ENCODE data around the gene FRRS1L.

FRRS1L gene

GRCh38 chr9:109166771-109167601 lies at the start of gene FRRS1L:
Gene FRRS1L, minus strand, starts transcription at chr9:109167249. Its CDS starts 111 bp downstream, at chr9:109167138.
- Histone ChIP-seq H2AFZ (ENCODE audit: low read length) (no peak within 1 kb of the TSS), H3K4me3 (ENCODE audit: low read depth, low read length, poor library complexity, severe bottlenecking) (no peak within 1 kb of the TSS), H3K79me2 (ENCODE audit: insufficient read depth, low read length) (no peaks in the 10 kb centered on the region), H3K27ac (ENCODE audit: low read depth, low read length, poor library complexity, severe bottlenecking) (no peak within 1 kb of the TSS), H3F3A (ENCODE audit: insufficient read depth, low read length) (no peaks in the 10 kb centered on the region), H4K20me1 (ENCODE audit: insufficient read depth, low read length) (no peaks in the 10 kb centered on the region), H3K27me3 (ENCODE audit: insufficient read depth, low read length) (peaks cover 4% of the 10 kb centered on the region; the same call in 1 of the 2 replicates), H3K9me2 (ENCODE audit: low read depth, low read length) (no peaks in the 10 kb centered on the region), H3K4me2 (ENCODE audit: low read length) (no peak within 1 kb of the TSS), H3K9me3 (ENCODE audit: low read length) (no peaks in the 10 kb centered on the region), H3K36me3 (ENCODE audit: insufficient read depth, low read length) (no peaks in the 10 kb centered on the region), H3K9ac (ENCODE audit: low read length) (no peak within 1 kb of the TSS), H3K4me1 (ENCODE audit: insufficient read depth, low read length, severe bottlenecking) (no peaks in the 10 kb centered on the region)
- no peak for TF ChIP-seq EZH2 (IDR thresholded peaks at IDR 0.05; ENCODE audit: borderline replicate concordance, low read length)
- no peak for TF ChIP-seq CTCF (IDR thresholded peaks at IDR 0.05; ENCODE audit: low read length)

- Histone ChIP-seq H3K4me1 (ENCODE audit: insufficient read depth, low read length, severe bottlenecking) (no peaks in the 10 kb centered on the region), H4K20me1 (ENCODE audit: insufficient read depth, low read length) (no peaks in the 10 kb centered on the region), H3K27ac (ENCODE audit: low read depth, low read length, poor library complexity, severe bottlenecking) (no peak overlapping the region)
These were observed 47.4 kb upstream of the FRRS1L start for GRCh38 chr9:109214414-109214813.

GRCh38 chr9:109213285-109214121 lies 46.5 kb upstream of the FRRS1L start:
- Histone ChIP-seq H3K4me3 (ENCODE audit: low read depth, low read length, poor library complexity, severe bottlenecking) (no peak overlapping the region), H3K9ac (ENCODE audit: low read length) (no peak overlapping the region), H3K4me2 (ENCODE audit: low read length) (no peak overlapping the region), H3K9me3 (ENCODE audit: low read length) (no peaks in the 10 kb centered on the region), H3K4me1 (ENCODE audit: insufficient read depth, low read length, severe bottlenecking) (no peaks in the 10 kb centered on the region), H3F3A (ENCODE audit: insufficient read depth, low read length) (no peaks in the 10 kb centered on the region), H3K36me3 (ENCODE audit: insufficient read depth, low read length) (no peaks in the 10 kb centered on the region), H2AFZ (ENCODE audit: low read length) (no peak overlapping the region), H3K9me2 (ENCODE audit: low read depth, low read length) (no peaks in the 10 kb centered on the region), H4K20me1 (ENCODE audit: insufficient read depth, low read length) (no peaks in the 10 kb centered on the region), H3K79me2 (ENCODE audit: insufficient read depth, low read length) (no peaks in the 10 kb centered on the region), H3K27ac (ENCODE audit: low read depth, low read length, poor library complexity, severe bottlenecking) (no peak overlapping the region), H3K27me3 (ENCODE audit: insufficient read depth, low read length) (no peaks in the 10 kb centered on the region)
- TF ChIP-seq CTCF (IDR thresholded peaks at IDR 0.05; ENCODE audit: low read length) (no peak), EZH2 (IDR thresholded peaks at IDR 0.05; ENCODE audit: borderline replicate concordance, low read length) (no peak)

More at GRCh38 chr9:109214414-109214813, 47.4 kb upstream of the FRRS1L start:
- no peaks in the 10 kb centered on the region for H3K36me3 ChIP-seq (ENCODE audit: insufficient read depth, low read length)
- H3K27me3 ChIP-seq (ENCODE audit: insufficient read depth, low read length), result no peaks in the 10 kb centered on the region
- no peak for TF ChIP-seq EZH2 (IDR thresholded peaks at IDR 0.05; ENCODE audit: borderline replicate concordance, low read length)
- TF ChIP-seq CTCF (IDR thresholded peaks at IDR 0.05; ENCODE audit: low read length), result no peak
- H3K9me2 ChIP-seq (ENCODE audit: low read depth, low read length), result no peaks in the 10 kb centered on the region
- no peak overlapping the region for H3K9ac ChIP-seq (ENCODE audit: low read length)
- no peaks in the 10 kb centered on the region for H3K9me3 ChIP-seq (ENCODE audit: low read length)
- H3F3A ChIP-seq (ENCODE audit: insufficient read depth, low read length), result no peaks in the 10 kb centered on the region
- no peaks in the 10 kb centered on the region for H3K79me2 ChIP-seq (ENCODE audit: insufficient read depth, low read length)
- H2AFZ ChIP-seq (ENCODE audit: low read length), result no peak overlapping the region
- H3K4me2 ChIP-seq (ENCODE audit: low read length), result no peak overlapping the region
- H3K4me3 ChIP-seq (ENCODE audit: low read depth, low read length, poor library complexity, severe bottlenecking), result no peak overlapping the region

Data from OCI-LY1 (cell line).